Prostate gland (tissue), 2 donors: ENCODE data around the gene ZNF385B.

Source experiments
- POLR2AphosphoS5 ChIP-seq: sonication (generic); formaldehyde crosslinking; IDR thresholded peaks from one replicate; pipeline ENCODE4 v1.6.1; 2017; ENCODE audit warnings: antibody characterized with exemption
- TF ChIP-seq, protein P1 (sequence below), 4 experiments: fragments of 200-600 bp in 2 of 4; fragments of 450-650 bp in 2 of 4; sonication (generic) in 2 of 4; IDR thresholded peaks; 1 replicate in 3 of 4; 2 replicates in 1 of 4; pipeline ENCODE4 v1.5.1; 2016 to 2019; ENCODE audit warnings: antibody characterized with exemption in 4 of 4, mild to moderate bottlenecking in 2 of 4, moderate library complexity in 2 of 4

GRCh38 chr2:179890666-179891065 lies 29.3 kb upstream of the ZNF385B start:
- TF ChIP-seq, protein P1, sequence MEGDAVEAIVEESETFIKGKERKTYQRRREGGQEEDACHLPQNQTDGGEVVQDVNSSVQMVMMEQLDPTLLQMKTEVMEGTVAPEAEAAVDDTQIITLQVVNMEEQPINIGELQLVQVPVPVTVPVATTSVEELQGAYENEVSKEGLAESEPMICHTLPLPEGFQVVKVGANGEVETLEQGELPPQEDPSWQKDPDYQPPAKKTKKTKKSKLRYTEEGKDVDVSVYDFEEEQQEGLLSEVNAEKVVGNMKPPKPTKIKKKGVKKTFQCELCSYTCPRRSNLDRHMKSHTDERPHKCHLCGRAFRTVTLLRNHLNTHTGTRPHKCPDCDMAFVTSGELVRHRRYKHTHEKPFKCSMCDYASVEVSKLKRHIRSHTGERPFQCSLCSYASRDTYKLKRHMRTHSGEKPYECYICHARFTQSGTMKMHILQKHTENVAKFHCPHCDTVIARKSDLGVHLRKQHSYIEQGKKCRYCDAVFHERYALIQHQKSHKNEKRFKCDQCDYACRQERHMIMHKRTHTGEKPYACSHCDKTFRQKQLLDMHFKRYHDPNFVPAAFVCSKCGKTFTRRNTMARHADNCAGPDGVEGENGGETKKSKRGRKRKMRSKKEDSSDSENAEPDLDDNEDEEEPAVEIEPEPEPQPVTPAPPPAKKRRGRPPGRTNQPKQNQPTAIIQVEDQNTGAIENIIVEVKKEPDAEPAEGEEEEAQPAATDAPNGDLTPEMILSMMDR (IDR thresholded peaks at IDR 0.05), result no peak
- no peak for TF ChIP-seq POLR2AphosphoS5
